Measurements from ENCODE around the gene TRIM65.

TRIM65 gene

GRCh38 chr17:75896415-75897159 is at the start of gene TRIM65:
Gene TRIM65, minus strand, starts transcription at chr17:75896951. Its CDS starts 14 bp downstream, at chr17:75896937.
- peak in 50 of 51 donors; percentile 26 to 87 (median 76) for DNase-seq

DNA sequence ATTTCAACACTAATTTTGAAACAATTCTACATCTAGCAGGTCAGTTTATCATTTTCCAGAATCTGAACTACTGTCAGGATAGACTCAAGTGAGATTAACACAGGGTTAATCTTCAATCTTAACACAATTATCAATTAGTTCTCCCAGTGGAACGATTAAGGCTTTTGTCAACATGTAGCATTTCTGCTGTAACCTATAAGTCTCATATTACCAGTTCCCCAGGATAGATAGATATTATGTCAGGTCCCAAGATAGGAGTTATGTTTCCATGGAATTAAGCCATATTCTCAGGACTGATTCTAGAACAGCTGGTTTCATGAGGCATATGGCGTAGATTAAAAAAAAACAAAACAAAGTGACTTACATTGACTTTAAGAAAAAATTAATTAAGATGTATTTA is 48.5 kb upstream of the TRIM65 start:
- DNase-seq: no peak

- no peak for DNase-seq
These were observed 46.7 kb upstream of the TRIM65 start for GRCh38 chr17:75943491-75943890.

GRCh38 chr17:75942473-75942872 is 45.7 kb upstream of the TRIM65 start:
- no peak for DNase-seq

- no peak for DNase-seq
These were observed 44.7 kb upstream of the TRIM65 start for GRCh38 chr17:75941442-75941819.

DNA sequence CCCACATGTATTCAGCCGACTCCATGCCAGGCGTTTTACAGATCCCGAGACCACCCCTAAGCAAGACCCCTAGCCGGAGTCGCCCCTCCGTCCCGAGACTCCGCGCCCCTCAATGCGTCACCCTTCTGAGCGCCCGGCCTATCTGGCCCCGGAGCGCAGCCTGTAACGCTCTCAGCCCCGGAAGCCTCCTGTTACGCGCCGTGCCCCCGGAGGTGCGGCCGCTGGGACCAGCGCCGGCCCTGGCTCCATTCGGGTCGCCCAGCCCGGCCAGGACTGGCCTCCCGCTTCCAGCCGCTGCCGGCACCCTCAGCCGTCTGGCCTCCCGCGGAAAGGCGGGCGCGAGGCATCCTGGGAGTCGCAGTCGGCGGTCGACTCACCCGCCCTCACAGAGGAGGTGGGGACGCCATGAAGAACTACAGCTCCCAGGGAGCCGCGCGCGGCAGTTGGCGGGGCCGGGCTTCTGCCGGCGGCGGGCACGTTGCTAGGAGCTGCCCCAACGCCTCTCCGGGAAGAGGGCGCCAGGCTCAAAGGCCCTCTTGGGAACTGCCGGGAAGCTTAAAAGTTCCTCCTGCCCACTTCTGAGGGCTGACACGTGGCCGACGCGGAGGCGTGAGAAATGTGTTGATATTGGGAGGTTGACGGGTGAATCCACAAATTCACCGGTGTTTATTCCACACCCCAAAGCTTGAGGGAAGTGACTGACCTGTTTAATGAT is 44.1 kb upstream of the TRIM65 start, which contains the start of gene FBF1:
Gene FBF1 (minus strand): TSS at position 316 of the 715 bp plus-strand sequence. CDS start 2,893 bp downstream, outside the sequence.
- peak; percentile 31 to 98 (median 93) for DNase-seq

DNA sequence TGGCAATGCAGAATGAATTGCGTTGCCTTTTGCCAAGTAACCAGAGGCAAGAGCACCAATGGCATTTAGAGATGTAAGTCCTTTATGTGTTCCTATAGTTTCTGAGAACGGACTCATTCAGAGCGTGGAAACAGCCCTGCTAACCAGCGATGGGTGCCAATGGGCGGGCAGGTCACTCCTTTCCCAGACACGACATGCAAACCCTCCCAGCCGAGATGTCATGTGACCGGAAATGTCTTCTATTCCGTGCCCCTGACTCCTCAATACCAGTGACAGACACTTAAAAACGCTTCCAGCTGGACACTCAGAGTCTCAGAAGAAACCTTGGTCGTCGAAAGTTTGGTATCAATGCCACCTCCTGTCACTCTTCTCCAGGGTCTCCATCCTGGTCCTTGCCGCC is 40.9 kb upstream of the TRIM65 start:
- DNase-seq: no peak

DNA sequence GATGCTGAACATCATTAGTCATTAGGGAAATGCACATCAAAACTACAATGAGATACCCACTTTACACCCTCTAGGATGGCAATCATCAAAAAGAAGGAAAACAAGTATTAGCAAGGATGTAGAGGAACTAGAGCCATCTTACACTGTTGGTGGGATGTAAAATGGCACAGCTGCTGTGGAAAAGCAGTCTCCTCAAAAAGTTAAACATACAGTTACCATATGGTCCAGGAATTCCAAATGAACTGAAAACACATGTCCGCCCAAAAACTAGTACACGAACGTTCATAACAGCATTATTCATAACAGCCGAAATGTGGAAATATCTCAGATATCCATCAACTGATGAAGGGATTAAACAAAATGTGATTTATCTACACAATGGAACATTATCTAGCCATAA is 37.1 kb upstream of the TRIM65 start:
- no peak for DNase-seq

DNA sequence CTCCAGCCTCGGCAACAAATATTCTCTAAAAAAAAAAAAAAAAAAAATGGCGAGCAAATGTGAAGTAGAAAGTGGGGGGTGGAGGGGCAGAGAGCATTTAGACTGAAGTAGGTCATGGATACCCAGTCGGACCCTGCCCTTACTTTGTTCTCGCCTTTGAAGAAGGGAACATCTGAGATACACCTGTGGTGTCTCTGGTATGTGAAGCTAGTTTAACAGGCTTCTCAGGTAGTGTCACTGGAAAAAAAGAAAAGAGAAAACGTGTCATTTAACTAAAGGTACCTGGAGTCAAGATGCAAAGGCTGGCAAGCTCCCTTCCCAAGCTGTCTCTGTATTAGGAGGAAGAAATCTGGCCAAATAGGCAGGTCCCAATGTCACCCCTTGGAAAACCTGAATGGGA is 36.1 kb upstream of the TRIM65 start:
- DNase-seq: no peak

DNA sequence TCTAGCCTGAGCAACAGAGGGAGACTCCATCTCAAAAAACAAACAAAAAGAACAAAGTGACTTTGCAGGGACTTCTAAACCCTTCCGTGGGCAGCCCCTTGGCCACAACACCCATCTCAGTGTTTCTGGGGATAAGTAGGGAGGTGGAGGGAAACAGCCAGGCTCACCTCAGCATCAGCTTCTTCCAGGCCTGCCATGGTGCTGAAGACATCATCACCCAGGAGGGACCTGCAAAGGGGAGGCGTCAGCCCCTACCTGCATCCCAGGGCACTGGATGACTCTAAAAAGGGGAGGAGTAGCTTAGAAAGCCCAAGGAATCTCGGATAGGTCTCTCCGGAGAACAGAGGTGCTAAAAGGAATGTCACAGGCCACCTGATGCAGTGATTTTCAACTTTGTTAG is 34.3 kb upstream of the TRIM65 start:
- no peak for DNase-seq

GRCh38 chr17:75927286-75927922 is 30.7 kb upstream of the TRIM65 start:
- no peak for DNase-seq

DNA sequence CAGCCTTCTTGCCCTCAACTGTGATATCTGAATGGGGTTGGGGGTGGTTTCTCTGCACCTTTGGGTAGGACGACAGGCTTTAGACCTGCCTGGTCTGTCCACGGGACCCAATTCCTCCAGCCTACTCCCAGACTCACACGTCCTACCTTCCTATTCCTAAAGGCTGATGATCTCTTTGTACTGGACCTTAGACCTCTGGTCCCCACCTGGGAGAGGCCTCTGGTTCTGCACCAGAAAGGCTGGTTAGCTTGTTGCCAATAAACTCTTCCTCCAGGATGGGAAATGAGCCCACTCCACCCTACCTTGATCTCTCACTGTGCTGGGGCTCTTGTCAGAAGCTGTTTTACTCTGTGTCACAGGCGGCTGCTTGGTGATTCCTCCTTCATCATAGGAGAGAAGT is 29.7 kb upstream of the TRIM65 start:
- DNase-seq: no peak

DNA sequence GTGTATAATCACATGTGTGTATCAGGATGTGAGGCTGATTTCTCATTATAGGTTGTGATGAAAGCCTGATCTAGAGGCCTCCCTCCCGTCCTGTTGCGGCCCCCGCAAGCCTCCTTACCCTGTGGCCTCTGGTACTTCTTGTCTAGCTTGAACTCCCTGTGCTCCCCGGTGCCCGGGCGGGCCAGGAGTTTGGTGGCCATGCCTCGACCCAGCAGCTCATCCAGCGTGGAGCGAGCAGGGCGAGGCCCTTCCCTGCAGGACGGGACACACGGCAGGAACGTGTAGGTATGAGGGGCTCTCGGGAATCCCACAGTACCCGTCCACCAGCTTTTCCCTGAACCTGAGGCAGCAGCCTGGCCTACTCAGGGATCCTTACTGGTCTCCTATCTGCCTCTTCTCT is 29.2 kb upstream of the TRIM65 start:
- DNase-seq: no peak

GRCh38 chr17:75925103-75925502 is 28.4 kb upstream of the TRIM65 start:
- no peak for DNase-seq

- no peak for DNase-seq
These were observed 26.5 kb upstream of the TRIM65 start for GRCh38 chr17:75922963-75923874.

DNA sequence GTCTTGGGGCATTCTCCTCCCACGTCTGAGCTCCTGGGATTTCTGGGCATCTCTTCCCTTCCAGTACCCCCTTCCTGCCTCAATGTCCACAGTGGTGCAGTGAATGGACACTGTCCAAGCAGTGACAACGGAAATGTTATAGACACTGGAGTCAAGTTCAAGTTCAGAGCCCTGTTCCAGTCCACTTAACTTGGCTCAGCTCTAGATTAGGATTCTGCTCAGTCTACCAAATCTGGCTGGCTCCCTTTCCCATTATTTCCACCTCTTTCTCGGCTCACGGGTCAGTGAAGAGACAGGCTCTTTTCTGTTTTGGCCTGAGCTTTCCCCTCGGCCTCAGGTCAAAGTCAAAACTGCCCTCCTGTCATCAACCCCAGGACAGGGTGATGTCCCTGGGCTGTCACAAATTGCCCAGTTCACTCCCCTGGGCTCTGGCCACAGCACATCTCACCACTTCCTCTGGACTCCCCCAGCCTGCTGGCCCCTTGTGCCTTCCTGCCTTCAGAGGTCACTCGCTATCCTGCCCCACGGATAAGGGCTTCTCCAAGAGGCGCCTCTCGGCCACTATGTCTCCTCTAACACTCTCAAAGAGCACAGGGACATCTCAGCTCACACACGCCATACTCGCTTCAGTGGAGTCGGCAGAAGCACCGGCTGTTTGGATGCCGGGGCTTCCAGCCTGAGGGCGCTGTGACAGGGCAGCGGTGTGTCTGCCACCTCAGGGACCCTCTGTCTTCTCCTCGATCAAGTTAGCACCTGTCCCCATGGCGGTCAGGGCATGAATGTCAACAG is 25.6 kb upstream of the TRIM65 start:
- DNase-seq: no peak

- no peak for DNase-seq
These were observed 24.8 kb upstream of the TRIM65 start for GRCh38 chr17:75921596-75921995.

- no peak for DNase-seq
These were observed 23.4 kb upstream of the TRIM65 start for GRCh38 chr17:75920045-75920560.

- DNase-seq: no peak
These were observed 22.9 kb upstream of the TRIM65 start for GRCh38 chr17:75919611-75920010.

- no peak for DNase-seq
These were observed 21.2 kb upstream of the TRIM65 start for GRCh38 chr17:75917917-75918445.
